SU-DHL-6 (cell line): ENCODE results near the gene NME1.
"Not testable (repeated sequence)": the region's sequence is repeated elsewhere in the genome, so short reads cannot be mapped to it uniquely, and the experiment has no call there.

Experiments used
- H2AFZ ChIP-seq: fragments of 200-600 bp; sonication (generic); 2 replicates; pipeline ENCODE4 v1.6.1; 2014; ENCODE audit warnings: low read depth, mild to moderate bottlenecking, moderate library complexity, mixed read lengths, antibody characterized with exemption, low read length; ENCODE audit not compliant: severe bottlenecking
- H3F3A ChIP-seq: fragments of 200-600 bp; shearing (Covaris generic); 2 replicates; pipeline ENCODE4 v1.6.0; 2016; ENCODE audit warnings: antibody characterized with exemption, mild to moderate bottlenecking; ENCODE audit not compliant: insufficient read depth
- H3K27ac ChIP-seq: fragments of 200-600 bp; sonication (generic); 2 replicates; pipeline ENCODE4 v1.5.1; 2016; ENCODE audit warnings: low read depth, mild to moderate bottlenecking, low read length, moderate library complexity, mixed read lengths
- H3K27me3 ChIP-seq: fragments of 200-600 bp; sonication (generic), shearing (Covaris generic); 2 replicates; pipeline ENCODE4 v1.6.0; 2014; ENCODE audit warnings: mild to moderate bottlenecking, low read length
- H3K36me3 ChIP-seq: fragments of 200-600 bp; sonication (generic); 2 replicates; pipeline ENCODE4 v1.6.1; 2014; ENCODE audit warnings: mild to moderate bottlenecking, low read length, mixed read lengths
- H3K4me2 ChIP-seq: fragments of 300-600, 200-600 bp; shearing (Covaris generic), sonication (generic); 2 replicates; pipeline ENCODE4 v1.6.0; 2014; ENCODE audit warnings: low read length, low read depth, mild to moderate bottlenecking; ENCODE audit not compliant: poor library complexity, severe bottlenecking
- H3K4me3 ChIP-seq: fragments of 200-600 bp; sonication (generic); 2 replicates; pipeline ENCODE4 v1.5.1; 2014; ENCODE audit warnings: antibody characterized with exemption, low read length, mild to moderate bottlenecking, mixed read lengths; ENCODE audit not compliant: insufficient read depth, poor library complexity, severe bottlenecking
- H3K79me2 ChIP-seq: fragments of 200-600 bp; sonication (generic); 2 replicates; pipeline ENCODE4 v1.6.1; 2014; ENCODE audit warnings: mild to moderate bottlenecking, low read length, moderate library complexity; ENCODE audit not compliant: insufficient read depth
- H3K9ac ChIP-seq: fragments of 200-600 bp; sonication (generic); 2 replicates; pipeline ENCODE4 v1.7.0; 2014; ENCODE audit warnings: mild to moderate bottlenecking, low read length
- H3K9me2 ChIP-seq: fragments of 200-600 bp; sonication (generic); replicated peaks from 2 replicates; pipeline ENCODE4 v1.6.1; 2014; ENCODE audit warnings: low read length; ENCODE audit not compliant: insufficient read depth
- H3K9me3 ChIP-seq: fragments of 200-600 bp; sonication (generic); 2 replicates; pipeline ENCODE4 v1.6.1; 2014; ENCODE audit warnings: low read length, mixed read lengths; ENCODE audit not compliant: insufficient read depth
- H4K20me1 ChIP-seq: fragments of 200-600 bp; sonication (generic); 2 replicates; pipeline ENCODE4 v1.6.1; 2014; ENCODE audit warnings: low read depth, mild to moderate bottlenecking, antibody characterized with exemption, low read length, moderate library complexity, mixed read lengths
- CTCF ChIP-seq: fragments of 200-600 bp; sonication (generic); IDR thresholded peaks from one replicate; pipeline ENCODE4 v1.5.1; 2017; ENCODE audit warnings: antibody characterized with exemption, mild to moderate bottlenecking, low read length, moderate library complexity; ENCODE audit not compliant: insufficient read depth, poor library complexity, severe bottlenecking
- EZH2phosphoT487 ChIP-seq: fragments of 200-600 bp; sonication (generic), shearing (Covaris generic); conservative IDR thresholded peaks from 2 replicates; pipeline ENCODE4 v1.6.1; 2018; ENCODE audit warnings: mild to moderate bottlenecking, antibody characterized with exemption, low read length, moderate library complexity, mixed read lengths

NME1 gene

GRCh38 chr17:51120357-51120738 lies 33.0 kb upstream of the NME1 start:
- Histone ChIP-seq H3K9me2 (no peaks in the 10 kb centered on the region), H2AFZ (peak overlapping the region; percentile 73), H4K20me1 (no peaks in the 10 kb centered on the region; the same call in 1 of the 2 replicates), H3K4me3 (peak overlapping the region; percentile 87), H3F3A (peaks cover 7% of the 10 kb centered on the region; the same call in 1 of the 2 replicates), H3K36me3 (no peaks in the 10 kb centered on the region), H3K27ac (peak overlapping the region; percentile 74), H3K9me3 (no peaks in the 10 kb centered on the region), H3K79me2 (peaks cover 44% of the 10 kb centered on the region), H3K27me3 (no peaks in the 10 kb centered on the region), H3K4me2 (peak overlapping the region; percentile 88), H3K9ac (peak overlapping the region; percentile 95)
- TF ChIP-seq CTCF: no peak
- no peak for TF ChIP-seq EZH2phosphoT487

GRCh38 chr17:51120739-51121619 lies 32.4 kb upstream of the NME1 start, which contains the start of gene SPAG9:
Gene SPAG9, minus strand, starts transcription at chr17:51120868. Its CDS starts 212 bp downstream, at chr17:51120656.
- Histone ChIP-seq H4K20me1 (no peaks in the 10 kb centered on the region; the same call in 1 of the 2 replicates), H3K27ac (peak within 1 kb of the TSS; percentile 74), H3F3A (peaks cover 7% of the 10 kb centered on the region; the same call in 1 of the 2 replicates), H3K9me3 (no peaks in the 10 kb centered on the region), H3K36me3 (no peaks in the 10 kb centered on the region), H3K79me2 (peaks cover 38% of the 10 kb centered on the region), H3K9me2 (no peaks in the 10 kb centered on the region), H3K4me2 (peak within 1 kb of the TSS; percentile 92), H3K9ac (peak within 1 kb of the TSS; percentile 95), H2AFZ (peak within 1 kb of the TSS; percentile 81), H3K4me3 (peak within 1 kb of the TSS; percentile 87), H3K27me3 (no peaks in the 10 kb centered on the region)
- TF ChIP-seq CTCF (no peak), EZH2phosphoT487 (no peak)

DNA sequence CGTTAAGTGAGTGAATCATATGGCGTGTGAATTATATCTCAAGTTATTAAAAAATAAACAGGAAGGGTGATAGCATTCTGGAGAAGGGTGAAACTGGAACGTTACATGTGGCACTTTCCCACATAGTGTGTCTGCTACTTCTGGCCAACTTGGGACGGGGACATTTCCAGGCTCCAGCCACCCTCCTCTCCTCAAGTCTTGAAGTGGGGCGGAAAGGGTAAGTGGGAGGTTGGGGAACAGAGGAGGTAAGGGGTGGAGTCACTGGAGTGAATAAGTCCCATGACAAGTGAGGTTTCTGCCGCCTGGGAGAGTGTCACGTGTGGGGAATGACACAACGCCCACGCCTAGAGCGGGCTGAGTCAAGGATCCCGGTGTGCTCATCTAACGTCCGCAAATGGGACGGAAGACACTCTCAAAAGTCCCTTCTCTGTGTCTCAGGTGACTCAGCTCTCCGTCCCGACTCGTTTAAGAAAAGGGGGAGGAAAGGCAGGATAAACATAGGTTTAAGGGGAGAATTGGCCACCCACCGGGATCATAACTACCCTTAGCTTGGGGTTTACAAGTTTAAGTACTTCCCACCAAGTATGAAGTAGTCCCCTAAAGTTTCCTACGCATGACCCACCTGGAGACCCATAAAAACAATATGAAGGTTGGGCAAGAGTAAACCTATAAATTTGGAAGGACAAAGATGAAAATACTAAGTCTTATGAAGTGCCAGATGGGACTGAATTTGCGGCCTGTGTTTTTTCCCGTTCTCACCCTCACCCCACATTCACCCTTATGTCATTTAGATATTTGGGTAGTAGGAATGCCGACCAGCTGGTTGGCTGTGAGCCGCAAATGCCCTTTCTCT lies 31.5 kb upstream of the NME1 start:
- H3K79me2 ChIP-seq: peaks cover 29% of the 10 kb centered on the region
- H3K4me3 ChIP-seq: peak overlapping the region; percentile 58
- H3K27ac ChIP-seq: no peak overlapping the region
- H3K9ac ChIP-seq: peak overlapping the region; percentile 60
- TF ChIP-seq CTCF: no peak
- TF ChIP-seq EZH2phosphoT487: no peak
- H3K4me2 ChIP-seq: peak overlapping the region; percentile 92
- no peaks in the 10 kb centered on the region for H3K27me3 ChIP-seq
- H3K9me3 ChIP-seq: no peaks in the 10 kb centered on the region
- H3K36me3 ChIP-seq: no peaks in the 10 kb centered on the region
- peaks cover 7% of the 10 kb centered on the region; the same call in 1 of the 2 replicates for H3F3A ChIP-seq
- H4K20me1 ChIP-seq: no peaks in the 10 kb centered on the region; the same call in 1 of the 2 replicates
- H3K9me2 ChIP-seq: no peaks in the 10 kb centered on the region
- H2AFZ ChIP-seq: peak overlapping the region; percentile 81

GRCh38 chr17:51122473-51123115 lies 30.8 kb upstream of the NME1 start:
- H2AFZ ChIP-seq, H3F3A ChIP-seq, H3K27ac ChIP-seq, H3K9me2 ChIP-seq, H3K9ac ChIP-seq, H3K9me3 ChIP-seq, H3K27me3 ChIP-seq, H3K4me3 ChIP-seq, H4K20me1 ChIP-seq, H3K4me2 ChIP-seq, H3K36me3 ChIP-seq: not testable (repeated sequence)
- H3K79me2 ChIP-seq: peaks cover 24% of the 10 kb centered on the region
